HEK293 (cell line): ENCODE measurements around the gene C2orf69.

Experiments
- ATF2 ChIP-seq: fragments of 450-650 bp; formaldehyde crosslinking; IDR thresholded peaks from 2 replicates; pipeline ENCODE4 v1.5.1; 2016; ENCODE audit warnings: missing biosample characterization, missing genetic modification characterization, low read depth
- CTCF ChIP-seq: fragments of 450-650 bp; formaldehyde crosslinking; IDR thresholded peaks from 2 replicates; pipeline ENCODE4 v1.5.1; 2016; ENCODE audit warnings: missing biosample characterization, missing genetic modification characterization
- MZF1 ChIP-seq: fragments of 450-650 bp; formaldehyde crosslinking; IDR thresholded peaks from 2 replicates; pipeline ENCODE4 v1.5.1; 2017; ENCODE audit warnings: missing biosample characterization, missing genetic modification characterization, borderline replicate concordance
- SCRT2 ChIP-seq: fragments of 450-650 bp; formaldehyde crosslinking; IDR thresholded peaks from 2 replicates; pipeline ENCODE4 v1.5.1; 2016; ENCODE audit warnings: missing biosample characterization, missing genetic modification characterization
- SETDB1 ChIP-seq: IDR thresholded peaks from one replicate; pipeline ENCODE4 v1.6.1; 2017; ENCODE audit warnings: mild to moderate bottlenecking, low read length, moderate library complexity, mixed read lengths; ENCODE audit not compliant: insufficient read length
- SP2 ChIP-seq: fragments of 450-650 bp; formaldehyde crosslinking; IDR thresholded peaks from 2 replicates; pipeline ENCODE4 v1.5.1; 2016; ENCODE audit warnings: missing biosample characterization, missing genetic modification characterization
- SP3 ChIP-seq: fragments of 450-650 bp; formaldehyde crosslinking; IDR thresholded peaks from 2 replicates; pipeline ENCODE4 v1.5.1; 2016; ENCODE audit warnings: missing biosample characterization, missing genetic modification characterization
- SP7 ChIP-seq: fragments of 450-650 bp; formaldehyde crosslinking; IDR thresholded peaks from 2 replicates; pipeline ENCODE4 v1.5.1; 2016; ENCODE audit warnings: missing biosample characterization, missing genetic modification characterization
- ZBTB20 ChIP-seq: fragments of 450-650 bp; formaldehyde crosslinking; IDR thresholded peaks from 2 replicates; pipeline ENCODE4 v1.5.1; 2016; ENCODE audit warnings: missing biosample characterization, missing genetic modification characterization
- ZBTB26 ChIP-seq: fragments of 450-650 bp; formaldehyde crosslinking; optimal IDR thresholded peaks from 2 replicates; pipeline ENCODE3; 2016; ENCODE audit warnings: missing biosample characterization, mild to moderate bottlenecking, missing genetic modification characterization
- ZFHX2 ChIP-seq: fragments of 450-650 bp; formaldehyde crosslinking; conservative IDR thresholded peaks from 2 replicates; pipeline ENCODE4 v1.5.1; 2016; ENCODE audit warnings: missing biosample characterization, missing genetic modification characterization
- ZNF138 ChIP-seq: fragments of 450-650 bp; formaldehyde crosslinking; IDR thresholded peaks from 2 replicates; pipeline ENCODE4 v1.5.1; 2016; ENCODE audit warnings: missing biosample characterization, missing genetic modification characterization, borderline replicate concordance
- ZNF155 ChIP-seq: fragments of 450-650 bp; formaldehyde crosslinking; IDR thresholded peaks from 2 replicates; pipeline ENCODE4 v1.5.1; 2016; ENCODE audit warnings: missing biosample characterization, missing genetic modification characterization
- ZNF169 ChIP-seq: fragments of 450-650 bp; formaldehyde crosslinking; IDR thresholded peaks from 2 replicates; pipeline ENCODE4 v1.5.1; 2016; ENCODE audit warnings: missing biosample characterization, missing genetic modification characterization
- ZNF214 ChIP-seq: fragments of 450-650 bp; formaldehyde crosslinking; IDR thresholded peaks from 2 replicates; pipeline ENCODE4 v1.5.1; 2017; ENCODE audit warnings: missing biosample characterization, mild to moderate bottlenecking, missing genetic modification characterization, borderline replicate concordance
- ZNF239 ChIP-seq: fragments of 450-650 bp; formaldehyde crosslinking; IDR thresholded peaks from 2 replicates; pipeline ENCODE4 v1.5.1; 2016; ENCODE audit warnings: missing biosample characterization, missing genetic modification characterization
- ZNF362 ChIP-seq: fragments of 450-650 bp; formaldehyde crosslinking; IDR thresholded peaks from 2 replicates; pipeline ENCODE4 v1.5.1; 2016; ENCODE audit warnings: missing biosample characterization, missing genetic modification characterization
- ZNF391 ChIP-seq: fragments of 450-650 bp; formaldehyde crosslinking; IDR thresholded peaks from 2 replicates; pipeline ENCODE4 v1.5.1; 2016; ENCODE audit warnings: low read depth, missing biosample characterization, missing genetic modification characterization, borderline replicate concordance
- ZNF544 ChIP-seq: fragments of 450-650 bp; formaldehyde crosslinking; IDR thresholded peaks from 2 replicates; pipeline ENCODE4 v1.5.0; 2017; ENCODE audit warnings: missing biosample characterization, missing genetic modification characterization
- ZNF624 ChIP-seq: fragments of 450-650 bp; formaldehyde crosslinking; IDR thresholded peaks from 2 replicates; pipeline ENCODE4 v1.5.1; 2017; ENCODE audit warnings: missing biosample characterization, missing genetic modification characterization
- ZNF629 ChIP-seq: fragments of 450-650 bp; formaldehyde crosslinking; IDR thresholded peaks from 2 replicates; pipeline ENCODE4 v1.5.1; 2017; ENCODE audit warnings: missing biosample characterization, missing genetic modification characterization
- ZNF660 ChIP-seq: fragments of 450-650 bp; IDR thresholded peaks from 2 replicates; pipeline ENCODE4 v1.5.1; 2018; ENCODE audit warnings: missing biosample characterization, mild to moderate bottlenecking, missing genetic modification characterization
- ZNF692 ChIP-seq: fragments of 450-650 bp; formaldehyde crosslinking; IDR thresholded peaks from 2 replicates; pipeline ENCODE4 v1.5.1; 2016; ENCODE audit warnings: missing biosample characterization, missing genetic modification characterization
- ZNF747 ChIP-seq: fragments of 450-650 bp; formaldehyde crosslinking; IDR thresholded peaks from 2 replicates; pipeline ENCODE4 v1.5.1; 2016; ENCODE audit warnings: missing biosample characterization, missing genetic modification characterization
- ZNF777 ChIP-seq: fragments of 450-650 bp; formaldehyde crosslinking; IDR thresholded peaks from 2 replicates; pipeline ENCODE4 v1.5.1; 2017; ENCODE audit warnings: missing biosample characterization, missing genetic modification characterization, borderline replicate concordance
- ZNF785 ChIP-seq: fragments of 450-650 bp; formaldehyde crosslinking; IDR thresholded peaks from 2 replicates; pipeline ENCODE4 v1.5.1; 2016; ENCODE audit warnings: missing biosample characterization, missing genetic modification characterization
- ZNF792 ChIP-seq: fragments of 450-650 bp; formaldehyde crosslinking; IDR thresholded peaks from 2 replicates; pipeline ENCODE4 v1.5.1; 2016; ENCODE audit warnings: missing biosample characterization, missing genetic modification characterization
- ZNF837 ChIP-seq: fragments of 450-650 bp; formaldehyde crosslinking; IDR thresholded peaks from 2 replicates; pipeline ENCODE4 v1.5.1; 2016; ENCODE audit warnings: missing biosample characterization, missing genetic modification characterization
- ZSCAN5A ChIP-seq: fragments of 450-650 bp; formaldehyde crosslinking; IDR thresholded peaks from 2 replicates; pipeline ENCODE4 v1.5.1; 2016; ENCODE audit warnings: missing biosample characterization, missing genetic modification characterization

The C2orf69 gene

GRCh38 chr2:199911052-199911876, at the start of gene C2orf69 (continued):
- no peak for TF ChIP-seq ZNF747
- peak; percentile 81 for TF ChIP-seq ZBTB20
- no peak for TF ChIP-seq ZNF837 (tag by site-specific recombination)
- TF ChIP-seq ZNF362 (tag by site-specific recombination), result no peak
- no peak for TF ChIP-seq ZNF239 (tag by site-specific recombination)
- peak; percentile 29; the same call in 1 of the 2 replicates for TF ChIP-seq ZNF777 (tag by site-specific recombination)
- no peak for TF ChIP-seq ZNF138 (tag by site-specific recombination)
- peak; percentile 77 for TF ChIP-seq SETDB1
- TF ChIP-seq SP3 (tag by site-specific recombination), result peak; percentile 53
- no peak for TF ChIP-seq SP7
- TF ChIP-seq ZNF155 (tag by site-specific recombination), result no peak
- no peak for TF ChIP-seq ZNF624
- peak; percentile 88 for TF ChIP-seq ZNF629 (tag by site-specific recombination)
- TF ChIP-seq ZNF169 (tag by site-specific recombination), result no peak
- TF ChIP-seq ZFHX2 (tag by site-specific recombination), result no peak; the same call in none of the 2 replicates
- TF ChIP-seq ZNF660 (tag by site-specific recombination), result peak; percentile 76
- TF ChIP-seq SCRT2 (tag by site-specific recombination), result peak; percentile 22
- no peak for TF ChIP-seq ZNF544
- peak; percentile 79 for TF ChIP-seq CTCF (tag by site-specific recombination)
- TF ChIP-seq ZNF792 (tag by site-specific recombination), result no peak
- no peak for TF ChIP-seq ZNF391
- TF ChIP-seq ZNF692 (tag by site-specific recombination), result peak; percentile 72; the same call in 1 of the 2 replicates
- TF ChIP-seq ATF2 (tag by site-specific recombination), result no peak
- peak; percentile 93 for TF ChIP-seq ZBTB26
- no peak for TF ChIP-seq MZF1
- TF ChIP-seq ZNF214 (tag by site-specific recombination), result no peak
- no peak for TF ChIP-seq ZNF785 (tag by site-specific recombination)
- TF ChIP-seq ZSCAN5A (tag by site-specific recombination), result no peak; the same call in 1 of the 2 replicates
- TF ChIP-seq SP2, result peak; percentile 71
